DOHH2 (cell line): ENCODE results near the gene CLK4.

Source experiments
- EZH2phosphoT487 ChIP-seq: fragments of 200-600 bp; sonication (generic); IDR thresholded peaks from 2 replicates; pipeline ENCODE4 v1.6.1; 2017; ENCODE audit warnings: borderline replicate concordance, mild to moderate bottlenecking, antibody characterized with exemption, low read length, moderate library complexity, mixed read lengths
- TF ChIP-seq, protein P1 (sequence below): fragments of 200-600 bp; sonication (generic); IDR thresholded peaks from one replicate; pipeline ENCODE4 v1.5.1; 2014; ENCODE audit warnings: antibody characterized with exemption, mild to moderate bottlenecking, low read depth, low read length; ENCODE audit not compliant: poor library complexity, severe bottlenecking

DNA sequence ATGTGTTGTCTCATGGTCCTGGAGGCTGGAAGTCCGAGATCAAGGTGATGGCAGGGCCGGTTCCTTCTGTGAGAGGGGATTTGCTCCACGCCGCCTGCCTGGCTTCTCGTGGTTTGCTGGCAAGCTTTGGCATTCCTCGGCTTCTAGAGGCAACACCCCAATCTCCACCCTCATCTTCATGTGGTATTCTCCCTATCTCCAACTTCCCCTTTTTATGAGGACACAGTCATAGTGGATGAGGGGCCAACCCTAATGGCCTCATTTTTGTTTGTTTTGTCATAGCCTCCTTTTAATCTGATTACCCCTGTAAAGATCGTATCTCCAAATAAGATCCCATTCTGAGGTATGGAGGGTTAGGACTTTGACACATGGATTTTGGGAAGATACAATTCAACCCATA, 41.7 kb upstream of the CLK4 start:
- TF ChIP-seq, protein P1, sequence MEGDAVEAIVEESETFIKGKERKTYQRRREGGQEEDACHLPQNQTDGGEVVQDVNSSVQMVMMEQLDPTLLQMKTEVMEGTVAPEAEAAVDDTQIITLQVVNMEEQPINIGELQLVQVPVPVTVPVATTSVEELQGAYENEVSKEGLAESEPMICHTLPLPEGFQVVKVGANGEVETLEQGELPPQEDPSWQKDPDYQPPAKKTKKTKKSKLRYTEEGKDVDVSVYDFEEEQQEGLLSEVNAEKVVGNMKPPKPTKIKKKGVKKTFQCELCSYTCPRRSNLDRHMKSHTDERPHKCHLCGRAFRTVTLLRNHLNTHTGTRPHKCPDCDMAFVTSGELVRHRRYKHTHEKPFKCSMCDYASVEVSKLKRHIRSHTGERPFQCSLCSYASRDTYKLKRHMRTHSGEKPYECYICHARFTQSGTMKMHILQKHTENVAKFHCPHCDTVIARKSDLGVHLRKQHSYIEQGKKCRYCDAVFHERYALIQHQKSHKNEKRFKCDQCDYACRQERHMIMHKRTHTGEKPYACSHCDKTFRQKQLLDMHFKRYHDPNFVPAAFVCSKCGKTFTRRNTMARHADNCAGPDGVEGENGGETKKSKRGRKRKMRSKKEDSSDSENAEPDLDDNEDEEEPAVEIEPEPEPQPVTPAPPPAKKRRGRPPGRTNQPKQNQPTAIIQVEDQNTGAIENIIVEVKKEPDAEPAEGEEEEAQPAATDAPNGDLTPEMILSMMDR: no peak
- no peak for TF ChIP-seq EZH2phosphoT487
